Fibroblast of peridontal ligament (primary cell): Measurements from ENCODE around the gene PIK3C2B.
"Not testable (repeated sequence)": the region's sequence is repeated elsewhere in the genome, so short reads cannot be mapped to it uniquely, and the experiment has no call there.

ENCODE experiments used
- DNase-seq: peaks from one replicate; pipeline ENCODE4 v3.0.0-alpha.2; 2010; ENCODE audit errors: extremely low read depth

Gene PIK3C2B

DNA sequence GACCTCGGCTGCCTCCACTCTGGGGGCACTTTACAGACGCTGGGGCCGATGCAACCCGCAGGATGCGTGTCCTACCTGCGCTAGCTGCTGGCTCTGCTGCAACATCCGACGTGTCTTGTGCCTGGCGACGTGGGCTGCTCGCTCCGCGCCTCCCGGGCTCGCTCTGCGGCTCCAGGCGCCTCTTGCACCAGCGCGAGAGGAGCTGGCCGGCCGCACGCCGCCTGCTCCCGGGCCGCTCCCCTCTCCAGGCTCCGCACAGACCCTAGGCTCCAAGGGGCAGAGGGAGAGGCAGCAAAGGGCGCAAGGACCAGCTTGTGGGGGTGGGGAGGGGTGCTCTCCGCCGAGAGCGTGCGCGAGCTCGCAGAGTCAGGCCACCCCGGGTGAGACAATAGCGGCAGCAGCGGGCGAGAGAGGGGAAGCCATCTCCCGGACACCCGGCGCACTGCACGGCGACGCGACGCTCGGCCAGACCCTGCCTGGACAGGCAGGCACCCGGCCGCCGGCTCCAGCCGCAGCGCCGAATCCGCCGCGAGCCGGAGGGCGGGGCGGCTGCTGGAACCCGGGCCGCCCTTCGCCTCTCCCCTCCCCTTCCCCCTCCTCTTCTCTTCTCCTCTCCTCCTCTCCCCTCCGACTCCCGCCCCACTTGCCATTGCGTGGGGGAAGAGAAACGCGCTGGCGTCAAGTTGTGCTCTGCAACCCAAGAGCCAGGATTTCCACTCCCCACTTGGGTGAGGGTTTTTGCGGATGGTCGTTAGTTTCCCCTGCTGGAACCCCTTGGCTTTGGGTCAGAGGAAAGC lies at the start of gene PIK3C2B:
PIK3C2B (minus strand) TSS at position 525 of the 797 bp plus-strand sequence. CDS start 25,003 bp downstream, outside the sequence.
- peak; percentile 54 for DNase-seq

- peak; percentile 27 for DNase-seq
Measured at GRCh38 chr1:204544321-204544720, 49.7 kb upstream of the PIK3C2B start.

DNA sequence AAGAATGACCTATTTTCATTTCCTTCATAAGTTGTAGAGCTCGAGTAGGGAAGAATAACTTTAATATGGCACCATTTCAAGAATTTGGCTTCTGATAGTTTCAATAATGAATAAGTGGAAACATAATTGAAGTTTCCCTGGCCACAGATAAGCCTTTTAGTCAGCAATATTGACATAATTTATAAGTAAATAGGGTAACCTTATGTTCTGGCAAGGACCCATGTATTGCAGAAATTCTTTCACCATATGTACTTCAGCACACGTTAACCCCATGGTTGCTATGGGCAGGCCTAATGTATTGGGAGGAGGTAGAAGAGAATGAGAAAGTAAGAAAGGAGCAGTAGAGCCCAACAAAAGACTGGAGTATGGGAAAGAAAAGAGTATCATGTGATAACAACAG lies 47.0 kb upstream of the PIK3C2B start:
- DNase-seq: no peak

- no peak for DNase-seq
Measured at GRCh38 chr1:204532832-204533231, 38.2 kb upstream of the PIK3C2B start.

DNA sequence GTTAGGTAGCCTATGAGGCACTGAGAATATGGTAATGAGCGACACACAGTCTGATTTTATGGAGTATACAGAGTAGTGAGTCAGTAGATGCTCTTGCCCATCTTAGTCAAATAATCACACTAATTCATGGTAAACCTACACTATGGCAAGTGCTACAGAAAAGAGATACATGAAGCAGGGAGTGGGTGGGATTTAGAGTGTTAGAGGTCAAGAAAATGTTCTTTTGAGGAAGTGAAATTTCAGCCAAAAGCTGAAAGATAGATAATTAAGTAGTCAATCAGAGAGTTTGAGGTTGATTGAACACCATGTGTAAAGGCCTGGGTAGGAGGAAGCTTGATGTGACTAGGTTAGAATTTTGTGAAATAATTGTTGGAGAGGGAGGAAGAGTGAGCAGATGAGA lies 36.3 kb upstream of the PIK3C2B start:
- no peak for DNase-seq

DNA sequence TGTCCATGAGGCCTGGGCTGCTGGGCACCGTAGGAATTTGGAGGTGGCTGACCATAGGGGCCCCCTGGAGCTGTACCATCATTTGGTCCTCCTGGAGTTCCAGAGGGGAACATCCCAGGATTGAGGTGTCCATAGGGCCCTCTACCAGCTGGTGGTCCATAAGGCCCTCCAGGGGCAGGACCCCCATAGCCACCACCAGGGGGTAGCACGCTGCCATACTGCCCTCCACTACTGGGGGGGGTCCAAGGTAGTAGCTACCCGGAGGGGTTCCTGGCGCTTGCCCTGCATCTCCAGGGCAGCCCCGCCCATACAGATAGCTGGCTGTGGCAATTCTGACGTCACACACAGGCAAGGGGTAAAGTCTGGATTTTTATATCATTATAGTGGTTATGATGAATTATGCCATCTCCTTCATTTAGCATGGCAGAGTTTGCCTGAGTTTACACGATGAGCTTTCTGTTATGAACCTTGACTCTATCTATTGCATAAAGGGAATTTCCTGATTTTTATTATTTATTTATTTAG lies 34.8 kb upstream of the PIK3C2B start:
- DNase-seq: no peak

- no peak for DNase-seq
Measured at GRCh38 chr1:204528677-204529076, 34.1 kb upstream of the PIK3C2B start.

DNA sequence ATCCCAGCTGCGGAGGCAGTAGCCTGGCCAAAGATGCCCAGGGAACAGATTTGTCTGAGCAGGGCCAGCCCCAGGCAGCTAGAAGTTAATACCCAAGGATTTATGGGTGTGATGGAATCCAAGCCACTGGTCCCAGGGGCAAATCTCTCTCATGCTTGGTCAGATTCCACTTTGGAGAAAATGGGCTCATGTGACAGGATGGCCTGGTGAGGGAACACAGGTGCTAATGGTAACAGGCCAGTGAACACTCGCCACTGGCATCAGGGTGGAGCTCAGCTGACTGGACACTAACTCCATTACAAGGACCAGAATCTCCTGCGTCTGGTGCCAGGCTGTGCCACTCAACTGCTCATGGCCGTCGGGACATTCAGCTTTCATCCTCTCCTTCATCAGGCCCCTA lies 33.6 kb upstream of the PIK3C2B start:
- DNase-seq: no peak

DNA sequence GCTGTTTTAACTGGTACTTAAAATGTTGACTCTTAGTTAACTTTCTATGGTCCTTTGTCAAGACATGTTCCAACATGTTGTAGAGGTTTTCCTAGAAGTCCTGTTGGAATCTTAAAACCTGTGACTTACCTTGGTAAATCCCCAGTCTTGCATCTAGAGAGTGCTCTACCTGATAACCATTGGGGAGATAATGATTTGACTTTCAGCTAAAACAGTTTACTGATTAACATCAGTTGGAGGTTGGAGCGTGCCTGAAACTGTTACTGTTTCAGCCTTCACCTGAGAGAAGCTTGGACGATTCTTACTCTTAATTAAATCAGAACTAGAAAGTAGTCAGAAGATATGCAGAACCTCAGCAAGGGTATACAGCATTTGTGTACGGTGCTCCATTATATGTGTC lies 30.4 kb upstream of the PIK3C2B start:
- DNase-seq: no peak

DNA sequence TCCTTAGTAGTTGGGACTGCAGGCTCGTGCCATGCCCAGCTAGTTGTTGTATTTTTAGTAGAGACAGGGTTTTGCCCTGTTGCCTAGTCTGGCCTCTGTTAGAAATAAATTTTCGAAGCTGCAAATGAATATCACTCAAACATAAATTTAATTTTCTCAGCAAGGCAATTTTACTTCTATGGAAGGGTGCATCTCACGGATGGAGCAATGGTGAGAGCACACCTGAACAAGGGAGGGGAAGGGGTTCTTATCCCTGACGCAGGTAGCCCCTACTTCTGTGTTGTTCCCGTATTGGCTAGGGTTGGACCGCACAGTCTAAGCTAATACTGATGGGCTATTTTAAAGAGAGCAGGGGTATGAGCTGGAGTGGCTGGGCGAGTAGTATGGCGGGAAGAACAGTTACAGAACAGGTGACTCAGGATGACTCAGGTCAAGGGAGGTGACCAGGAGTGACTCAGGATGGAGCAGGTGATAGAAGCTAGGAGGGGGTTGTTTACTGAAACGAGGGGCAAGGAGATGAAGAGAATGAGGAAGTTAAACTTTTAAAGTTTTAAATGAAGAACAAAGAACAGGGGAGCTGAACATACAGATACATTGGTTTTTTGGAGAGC lies 29.1 kb upstream of the PIK3C2B start:
- no peak for DNase-seq

DNA sequence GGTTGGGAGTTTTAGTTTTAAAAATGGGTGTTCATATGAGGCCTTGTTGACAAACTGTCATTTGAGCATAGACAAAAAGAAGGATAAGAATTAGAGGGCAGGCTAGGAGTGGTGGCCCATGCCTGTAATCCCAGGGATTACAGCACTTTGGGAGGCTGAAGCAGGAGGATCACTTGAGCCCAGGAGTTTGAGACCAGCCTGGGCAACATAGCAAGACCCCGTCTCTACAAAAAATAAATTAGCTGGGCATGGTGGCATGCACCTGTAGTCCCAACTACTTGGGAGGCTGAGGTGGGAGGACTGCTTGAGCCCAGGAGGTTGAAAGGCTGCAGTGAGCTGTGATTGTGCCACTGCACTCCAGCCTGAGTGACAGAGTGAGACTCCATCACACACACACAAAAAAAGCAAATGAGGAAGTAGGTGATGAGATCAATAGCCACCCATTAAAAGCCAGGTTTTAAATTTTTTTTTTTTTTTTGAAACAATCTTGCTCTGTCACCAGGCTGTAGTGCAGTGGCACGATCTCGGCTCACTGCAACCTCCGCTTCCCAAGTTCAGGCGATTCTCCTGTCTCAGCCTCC lies 27.4 kb upstream of the PIK3C2B start:
- not testable (repeated sequence) for DNase-seq

DNA sequence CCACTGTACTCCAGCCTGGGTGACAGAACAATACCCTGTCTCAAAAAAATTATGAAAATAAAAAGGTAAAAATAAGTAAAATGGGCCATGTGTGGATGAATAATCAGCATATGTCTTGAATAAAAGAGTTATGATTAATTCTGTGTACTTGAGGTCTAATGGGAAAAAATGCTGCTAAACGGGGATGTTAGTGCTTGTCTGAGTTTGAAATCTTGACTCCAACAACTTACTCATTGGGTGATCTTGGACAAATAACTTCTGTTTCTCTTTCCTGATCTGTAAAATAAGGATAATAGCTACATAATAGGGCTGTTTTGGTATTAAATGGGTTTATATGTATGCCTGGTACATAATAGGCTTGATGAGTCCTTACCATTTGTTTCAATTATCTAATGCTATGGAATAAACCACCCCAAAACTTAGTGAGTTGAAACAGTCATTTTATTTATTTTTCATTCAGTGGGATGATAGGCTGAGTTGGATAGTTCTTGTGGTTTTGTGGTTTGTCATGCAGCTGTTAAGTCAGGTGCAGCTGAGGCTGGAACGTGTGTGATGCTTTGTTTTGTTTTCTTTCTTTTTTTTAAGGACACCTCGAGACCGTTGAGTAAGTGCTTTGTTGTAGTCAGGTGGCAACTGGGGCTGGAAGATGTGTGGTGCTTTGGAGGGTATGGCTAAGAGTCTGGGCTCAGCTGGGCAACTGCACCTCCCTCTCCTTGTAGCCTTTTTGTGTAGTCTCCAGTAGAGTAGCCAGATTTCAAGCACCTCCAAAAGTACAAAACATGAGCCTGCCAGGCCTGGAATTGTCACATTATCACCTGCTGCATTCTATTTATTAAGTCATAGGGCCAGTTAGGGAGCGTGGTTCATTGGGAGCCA lies 26.5 kb upstream of the PIK3C2B start:
- DNase-seq: peak; percentile 25

DNA sequence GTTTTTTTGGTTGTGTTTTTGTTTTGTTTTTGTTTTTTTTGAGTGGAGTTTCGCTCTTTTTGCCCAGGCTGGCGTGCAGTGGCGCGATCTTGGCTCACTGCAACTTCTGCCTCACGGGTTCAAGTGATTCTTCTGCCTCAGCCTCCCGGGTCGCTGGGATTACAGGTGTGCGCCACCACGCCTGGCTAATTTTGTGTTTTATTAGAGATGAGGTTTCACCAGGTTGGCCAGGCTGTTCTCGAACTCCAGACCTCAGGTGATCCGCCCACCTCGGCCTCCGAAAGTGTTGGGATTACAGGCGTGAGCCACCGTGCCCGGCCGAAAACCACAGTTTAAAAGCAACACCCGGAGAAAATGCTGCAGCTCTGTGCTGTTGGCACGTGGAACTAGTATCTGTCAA lies 22.8 kb upstream of the PIK3C2B start:
- DNase-seq: not testable (repeated sequence)

GRCh38 chr1:204516180-204516879 lies 21.7 kb upstream of the PIK3C2B start, which contains the start of gene MDM4:
Gene MDM4 (plus strand): TSS chr1:204516406. CDS start chr1:204525519, 9,113 bp downstream.
- DNase-seq: peak; percentile 97

- DNase-seq: no peak
Measured at GRCh38 chr1:204514828-204515227, 20.2 kb upstream of the PIK3C2B start.

GRCh38 chr1:204513117-204513716 lies 18.6 kb upstream of the PIK3C2B start:
- no peak for DNase-seq

DNA sequence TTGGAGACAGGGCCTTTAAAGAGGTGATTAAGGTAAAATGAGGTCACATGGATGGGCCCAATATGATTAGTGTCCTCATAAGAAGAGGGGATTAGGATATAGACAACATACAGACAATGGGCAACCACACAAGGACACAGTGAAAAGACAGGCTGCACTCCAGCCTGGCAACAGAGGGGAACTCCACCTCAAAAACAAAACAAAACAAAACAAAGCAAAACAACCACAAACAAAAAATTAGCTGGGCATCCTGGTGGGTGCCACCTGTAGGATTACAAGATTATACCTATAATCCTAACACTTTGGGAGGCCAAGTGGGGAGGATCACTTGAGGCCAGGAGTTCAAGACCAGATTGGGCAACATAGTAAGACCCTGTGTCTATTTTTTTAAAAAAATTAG lies 16.8 kb upstream of the PIK3C2B start:
- DNase-seq: no peak

DNA sequence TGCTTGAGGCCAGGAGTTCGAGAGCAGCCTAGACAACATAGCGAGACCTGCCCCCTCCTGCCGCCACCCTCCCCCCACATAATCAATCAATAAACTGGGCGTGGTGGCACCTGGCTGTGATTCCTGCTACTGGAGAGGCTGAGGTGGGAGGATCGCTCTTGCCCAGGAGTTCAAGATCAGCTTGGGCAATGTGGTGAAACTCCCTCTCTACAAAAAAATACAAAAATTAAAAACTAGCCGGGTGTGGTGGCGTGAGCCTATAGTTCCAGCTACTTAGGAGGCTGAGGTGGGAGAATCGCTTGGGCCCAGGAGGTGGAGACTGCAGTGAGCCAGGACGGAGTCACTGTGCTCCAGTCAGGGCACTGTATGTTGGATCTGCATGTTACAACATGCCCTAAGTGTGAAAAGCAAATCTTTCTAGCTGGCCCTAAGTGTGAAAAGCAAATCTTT lies 14.6 kb upstream of the PIK3C2B start:
- DNase-seq: no peak

DNA sequence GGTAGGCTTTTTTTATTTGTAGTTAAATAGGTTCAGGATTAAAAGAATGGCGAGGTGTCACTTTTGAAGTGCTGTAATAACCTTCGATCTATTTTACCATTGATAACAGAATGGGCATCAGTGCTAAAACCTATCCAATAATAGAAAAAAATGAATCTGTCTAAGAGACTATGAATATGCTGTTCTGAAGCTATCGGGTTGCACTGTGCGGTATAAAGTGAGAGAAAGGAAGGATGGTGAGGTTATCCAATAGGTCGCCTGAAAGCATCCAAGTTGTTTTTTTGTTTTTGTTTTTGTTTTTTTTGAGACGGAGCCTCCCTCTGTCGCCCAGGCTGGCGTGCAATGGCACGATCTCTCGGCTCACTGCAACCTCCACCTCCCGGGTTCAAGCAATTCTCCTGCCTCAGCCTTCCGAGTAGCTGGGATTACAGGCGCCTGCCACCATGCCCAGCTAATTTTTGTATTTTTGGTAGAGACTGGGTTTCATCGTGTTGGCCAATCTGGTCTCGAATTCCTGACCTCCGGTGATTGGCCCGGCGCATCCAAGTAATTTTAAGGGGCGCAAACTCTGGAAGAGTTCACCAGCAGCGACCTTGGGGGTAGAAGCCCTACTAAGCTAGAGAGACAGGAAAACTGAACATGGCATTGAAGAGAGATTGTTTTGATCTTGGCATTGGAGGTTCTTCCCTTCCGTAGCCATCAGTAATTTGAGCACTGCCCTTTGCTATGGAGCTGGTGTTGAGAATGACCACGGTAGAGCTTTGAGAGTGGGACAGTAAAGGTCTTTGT lies 12.9 kb upstream of the PIK3C2B start:
- peak; percentile 64 for DNase-seq

- peak; percentile 98 for DNase-seq
Measured at GRCh38 chr1:204506969-204507316, 12.3 kb upstream of the PIK3C2B start.
